HEK293 (cell line): Measurements from ENCODE around the gene TMEM167A.

ENCODE experiments used
- ATF2 ChIP-seq: fragments of 450-650 bp; formaldehyde crosslinking; IDR thresholded peaks from 2 replicates; pipeline ENCODE4 v1.5.1; 2016; ENCODE audit warnings: missing biosample characterization, missing genetic modification characterization, low read depth
- BCL11A ChIP-seq: fragments of 450-650 bp; formaldehyde crosslinking; IDR thresholded peaks from 2 replicates; pipeline ENCODE4 v1.5.1; 2016; ENCODE audit warnings: low read depth, missing biosample characterization, missing genetic modification characterization
- ZNF23 ChIP-seq: fragments of 450-650 bp; formaldehyde crosslinking; IDR thresholded peaks from 2 replicates; pipeline ENCODE4 v1.5.1; 2016; ENCODE audit warnings: missing biosample characterization, missing genetic modification characterization, borderline replicate concordance

- TF ChIP-seq BCL11A (tag by site-specific recombination) (no peak), ATF2 (tag by site-specific recombination) (no peak), ZNF23 (tag by site-specific recombination) (no peak)
Observed at GRCh38 chr5:83009408-83009807, 67.8 kb downstream of the TMEM167A start.
